ENCODE data around the gene FAM124A.
A peak's percentile ranks its signal among the peaks of the same experiment; 100 is the strongest.

GRCh38 chr13:51262501-51263211 lies 40.5 kb downstream of the FAM124A start:
- TF ChIP-seq CTCF (IDR thresholded peaks at IDR 0.05; ENCODE audit: borderline replicate concordance, extremely low read depth, low read length, poor library complexity, severe bottlenecking) = peak; percentile 29
- TF ChIP-seq EZH2 (IDR thresholded peaks at IDR 0.05; ENCODE audit: borderline replicate concordance, low read depth, low read length, severe bottlenecking) = no peak
